SK-N-SH (cell line): ENCODE data around the gene GNAT2. TPM values are rescaled to one million over a fixed set of nuclear protein-coding genes. Genes with fewer than 3 reads are reported as not detected.

Experiments
- CTCF ChIA-PET: fragments of 300-600, 350-600 bp; formaldehyde crosslinking; extraction: SDS; loops from one replicate; lab custom pipeline; 2021; lab: Yijun Ruan, JAX
- POLR2A ChIA-PET: fragments of 350-600 bp; sonication (Branson Sonifier 250); formaldehyde crosslinking; extraction: SDS; loops from one replicate; lab custom pipeline; 2020; ENCODE audit warnings: antibody characterized with exemption, inconsistent platforms; lab: Yijun Ruan, JAX
- DNase-seq: peaks from one replicate; pipeline ENCODE4 v3.0.0; 2012
- H2AFZ ChIP-seq: fragments of 200-600 bp; sonication (generic); 2 replicates; pipeline ENCODE4 v1.8.1; 2016; ENCODE audit warnings: antibody characterized with exemption, mild to moderate bottlenecking, low read depth
- H3F3A ChIP-seq: fragments of 200-600 bp; sonication (generic); replicated peaks from 2 replicates; pipeline ENCODE3; 2016; ENCODE audit warnings: antibody characterized with exemption, mild to moderate bottlenecking; ENCODE audit not compliant: insufficient read depth
- H3K27ac ChIP-seq, 2 experiments: fragments of 200-500 bp in 1 of 2; fragments of 200-600 bp in 1 of 2; sonication (Bioruptor generic) in 1 of 2; sonication (generic), shearing (Covaris generic) in 1 of 2; 2 replicates each; pipeline versions ENCODE4 v1.5.1 to v1.6.1; 2014 to 2016; ENCODE audit warnings: low read depth in 2 of 2, inconsistent platforms in 1 of 2, low read length in 1 of 2, mild to moderate bottlenecking in 1 of 2, mixed read lengths in 1 of 2
- H3K27me3 ChIP-seq: fragments of 200-600 bp; sonication (generic), shearing (Covaris generic); 2 replicates; pipeline ENCODE4 v1.6.1; 2016; ENCODE audit warnings: mixed run types; ENCODE audit not compliant: insufficient read depth
- H3K36me3 ChIP-seq, 2 experiments: fragments of 200-500 bp in 1 of 2; fragments of 200-600 bp in 1 of 2; sonication (Bioruptor generic) in 1 of 2; sonication (generic) in 1 of 2; replicated peaks in 1 of 2; 2 replicates each; pipeline versions ENCODE3 to v1.5.1; 2014 to 2016; ENCODE audit warnings: low read length in 1 of 2, mild to moderate bottlenecking in 1 of 2; ENCODE audit not compliant: insufficient read depth in 2 of 2, control insufficient read depth in 1 of 2
- H3K4me1 ChIP-seq, 2 experiments: fragments of 200-500 bp in 1 of 2; fragments of 200-600 bp in 1 of 2; sonication (Bioruptor generic) in 1 of 2; sonication (generic), shearing (Covaris generic) in 1 of 2; 2 replicates each; pipeline versions ENCODE4 v1.5.1 to v1.6.1; 2014 to 2016; ENCODE audit warnings: low read depth in 1 of 2, low read length in 1 of 2, mixed run types in 1 of 2; ENCODE audit not compliant: insufficient read depth in 2 of 2, control insufficient read depth in 1 of 2
- H3K4me2 ChIP-seq: fragments of 200-600 bp; sonication (generic), shearing (Covaris generic); 2 replicates; pipeline ENCODE4 v1.6.1; 2017; ENCODE audit warnings: mixed run types
- H3K4me3 ChIP-seq, 2 experiments: fragments of 200-500 bp in 1 of 2; fragments of 200-600 bp in 1 of 2; sonication (Bioruptor generic) in 1 of 2; sonication (generic), shearing (Covaris generic) in 1 of 2; 2 replicates each; pipeline versions ENCODE4 v1.5.1 to v1.8.1; 2014 to 2016; ENCODE audit warnings: low read depth in 2 of 2, inconsistent platforms in 1 of 2, low read length in 1 of 2, mild to moderate bottlenecking in 1 of 2, mixed read lengths in 1 of 2, moderate library complexity in 1 of 2
- H3K79me2 ChIP-seq: fragments of 200-600 bp; sonication (generic); 2 replicates; pipeline ENCODE4 v1.8.1; 2017; ENCODE audit warnings: mild to moderate bottlenecking; ENCODE audit not compliant: insufficient read depth
- H3K9ac ChIP-seq: fragments of 200-600 bp; sonication (generic); 2 replicates; pipeline ENCODE4 v1.6.1; 2017; ENCODE audit warnings: mixed run types
- H3K9me2 ChIP-seq: fragments of 200-600 bp; sonication (generic); 2 replicates; pipeline ENCODE4 v1.6.1; 2017; ENCODE audit warnings: mixed run types
- H3K9me3 ChIP-seq: fragments of 200-600 bp; sonication (generic); 2 replicates; pipeline ENCODE4 v1.6.1; 2017; ENCODE audit warnings: mixed run types, mild to moderate bottlenecking, moderate library complexity
- H4K20me1 ChIP-seq: fragments of 200-600 bp; sonication (generic); 2 replicates; pipeline ENCODE4 v1.6.1; 2017; ENCODE audit warnings: mild to moderate bottlenecking, mixed run types; ENCODE audit not compliant: insufficient read depth
- EP300 ChIP-seq, 2 experiments: IDR thresholded peaks; 2 replicates each; pipeline versions ENCODE4 v1.4.0 to v1.6.1; 2012; ENCODE audit warnings: borderline replicate concordance in 1 of 2, low read depth in 1 of 2, low read length in 1 of 2
- FOSL2 ChIP-seq: IDR thresholded peaks from 2 replicates; pipeline ENCODE4 v1.4.0; 2012; ENCODE audit warnings: low read depth, mild to moderate bottlenecking, moderate library complexity, borderline replicate concordance
- JUND ChIP-seq: IDR thresholded peaks from 2 replicates; pipeline ENCODE4 v1.4.0; 2012
- MEF2A ChIP-seq: IDR thresholded peaks from 2 replicates; pipeline ENCODE4 v1.4.0; 2012; ENCODE audit warnings: low read depth, borderline replicate concordance
- POLR2AphosphoS5 ChIP-seq: IDR thresholded peaks from 2 replicates; pipeline ENCODE4 v1.6.1; 2012; ENCODE audit warnings: low read depth, low read length
- TAF1 ChIP-seq: IDR thresholded peaks from 2 replicates; pipeline ENCODE4 v1.6.1; 2012; ENCODE audit warnings: low read depth, mild to moderate bottlenecking, low read length, moderate library complexity, borderline replicate concordance
- TCF12 ChIP-seq: IDR thresholded peaks from 2 replicates; pipeline ENCODE4 v1.4.0; 2012
- YY1 ChIP-seq: IDR thresholded peaks from 2 replicates; pipeline ENCODE4 v1.4.0; 2012; ENCODE audit warnings: low read depth, mild to moderate bottlenecking
- WGBS: methylation state at CpG from one replicate; pipeline ENCODE4 v1.1.6; 2017; ENCODE audit warnings: low lambda C conversion rate; 5-methylcytosine and 5-hydroxymethylcytosine counted together
- polyA plus RNA-seq, 3 experiments: library from polyadenylated mRNA; depleted of rRNA; stranded (reverse); fragments of >200 nt; gene quantifications; 2 replicates each; pipeline ENCODE4 v1.2.3, GENCODE V29; 2012
- TF ChIP-seq, protein P1 (sequence below): IDR thresholded peaks from 2 replicates; pipeline ENCODE4; 2012
- TF ChIP-seq, protein P2 (sequence below): IDR thresholded peaks from 2 replicates; pipeline ENCODE4 v1.4.0; 2012; ENCODE audit warnings: low read depth, borderline replicate concordance

The GNAT2 gene
- polyA plus RNA-seq, 1 of the 3 experiments (the other 2 are of a cell fraction): 0.16 TPM

DNA sequence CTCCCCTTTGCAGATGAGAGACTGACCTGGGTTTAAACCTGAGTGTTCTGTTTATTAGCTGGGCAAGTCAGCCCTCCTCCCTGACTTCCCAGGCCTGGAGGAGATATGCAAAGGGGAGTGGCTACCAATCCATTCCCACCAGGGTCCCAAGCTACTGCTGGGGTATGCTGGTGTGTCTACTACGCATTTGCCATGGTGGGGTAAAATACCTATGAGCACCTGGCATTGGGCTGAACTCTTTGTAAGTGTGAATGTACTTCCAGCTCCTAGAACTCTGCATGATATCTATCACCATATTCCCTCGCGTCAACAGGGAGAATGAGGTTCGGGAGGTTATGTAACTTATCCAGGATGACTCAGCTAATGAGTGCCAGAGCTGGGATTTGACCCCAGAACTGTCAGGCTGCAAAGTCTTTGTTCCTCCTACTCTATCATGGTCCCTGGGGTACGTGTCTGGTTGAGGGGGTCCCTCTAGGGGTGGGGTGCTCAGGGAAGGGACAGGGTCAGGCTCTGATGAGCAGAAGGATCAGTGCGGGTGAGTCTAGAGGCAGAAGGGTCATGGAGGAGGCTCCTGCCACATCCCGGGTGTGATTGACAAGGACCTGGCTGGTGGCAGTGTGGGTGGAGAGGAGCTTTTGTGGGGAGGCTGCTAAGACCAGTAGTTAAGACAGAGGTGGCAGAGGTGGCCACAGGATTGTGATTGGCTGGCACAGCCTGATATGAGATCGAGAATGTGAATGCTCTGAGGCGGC, 17.0 kb upstream of the GNAT2 start:
- H3K4me1 ChIP-seq: peaks cover 7 to 88% of the 10 kb centered on the region in 2 experiments; a peak in 3 of 4 replicates

DNA sequence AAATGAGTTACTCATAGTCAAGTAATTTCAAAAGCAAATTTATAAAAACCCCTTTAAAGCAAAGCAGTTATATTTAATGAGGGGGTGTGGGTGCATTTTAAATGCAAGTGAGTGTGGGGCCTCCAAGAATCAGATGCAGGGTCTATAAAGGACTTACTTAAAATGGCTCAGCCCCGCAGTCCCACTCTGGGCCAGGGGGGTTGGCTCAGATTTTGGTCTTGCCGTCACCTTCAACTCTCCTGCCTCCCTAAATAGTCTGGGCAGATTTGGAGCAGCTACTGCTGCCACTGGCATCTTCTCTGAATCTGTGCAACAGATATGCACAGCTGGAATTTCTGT, 16.4 kb upstream of the GNAT2 start:
- CTCF ChIA-PET: interaction anchor here (0.6 to 9.5 kb wide), 8 partner anchors 8 to 349 kb away, joined by 3 to 169 read pairs (median 22); partner anchors contain the start of genes AHCYL1, AMPD2, GNAI3 and GNAT2

More for the DNA sequence above, 17.0 kb upstream of the GNAT2 start:
- Histone ChIP-seq H3K27me3 (no peaks in the 10 kb centered on the region), H3K4me3 (no peak overlapping the region), H3K9me2 (no peaks in the 10 kb centered on the region), H4K20me1 (no peaks in the 10 kb centered on the region), H3F3A (peaks cover 4% of the 10 kb centered on the region), H3K36me3 (peaks cover 9 to 12% of the 10 kb centered on the region in 2 experiments), H3K79me2 (no peaks in the 10 kb centered on the region), H3K27ac (peak overlapping the region; percentile 13 to 98; a peak in 3 of 4 replicates), H3K4me2 (peak overlapping the region; percentile 29; the same call in 1 of the 2 replicates), H3K9me3 (no peaks in the 10 kb centered on the region; the same call in 1 of the 2 replicates), H2AFZ (no peak overlapping the region), H3K9ac (no peak overlapping the region)
- TF ChIP-seq FOSL2 (peak; percentile 44; the same call in 1 of the 2 replicates), MEF2A (no peak), TCF12 (peak; percentile 41; the same call in 1 of the 2 replicates), EP300 (IDR thresholded peaks at IDR 0.05; ENCODE audit: borderline replicate concordance in 1 of 2, low read depth in 1 of 2, low read length in 1 of 2) (no peak), JUND (peak; percentile 32), TAF1 (no peak), POLR2AphosphoS5 (no peak)
- TF ChIP-seq, protein P1, sequence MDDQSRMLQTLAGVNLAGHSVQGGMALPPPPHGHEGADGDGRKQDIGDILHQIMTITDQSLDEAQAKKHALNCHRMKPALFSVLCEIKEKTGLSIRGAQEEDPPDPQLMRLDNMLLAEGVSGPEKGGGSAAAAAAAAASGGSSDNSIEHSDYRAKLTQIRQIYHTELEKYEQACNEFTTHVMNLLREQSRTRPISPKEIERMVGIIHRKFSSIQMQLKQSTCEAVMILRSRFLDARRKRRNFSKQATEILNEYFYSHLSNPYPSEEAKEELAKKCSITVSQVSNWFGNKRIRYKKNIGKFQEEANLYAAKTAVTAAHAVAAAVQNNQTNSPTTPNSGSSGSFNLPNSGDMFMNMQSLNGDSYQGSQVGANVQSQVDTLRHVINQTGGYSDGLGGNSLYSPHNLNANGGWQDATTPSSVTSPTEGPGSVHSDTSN: peak; percentile 41; the same call in 1 of the 2 replicates
- TF ChIP-seq, protein P2, sequence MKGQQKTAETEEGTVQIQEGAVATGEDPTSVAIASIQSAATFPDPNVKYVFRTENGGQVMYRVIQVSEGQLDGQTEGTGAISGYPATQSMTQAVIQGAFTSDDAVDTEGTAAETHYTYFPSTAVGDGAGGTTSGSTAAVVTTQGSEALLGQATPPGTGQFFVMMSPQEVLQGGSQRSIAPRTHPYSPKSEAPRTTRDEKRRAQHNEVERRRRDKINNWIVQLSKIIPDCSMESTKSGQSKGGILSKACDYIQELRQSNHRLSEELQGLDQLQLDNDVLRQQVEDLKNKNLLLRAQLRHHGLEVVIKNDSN: no peak
- WGBS: 79% methylated on average over 8 of the region's 9 CpGs
- DNase-seq: no peak
- POLR2A ChIA-PET: interaction anchor here (1.0 kb wide), 1 partner anchor 88 kb away, joined by 5 read pairs; the partner anchor contains the start of gene GNAI3
- CTCF ChIA-PET: interaction anchor here (0.6 to 9.5 kb wide), 12 partner anchors 9 to 418 kb away, joined by 3 to 169 read pairs (median 20); partner anchors contain the start of genes AHCYL1, AMPD2, GNAI3 and GNAT2

More for the DNA sequence above, 16.4 kb upstream of the GNAT2 start:
- Histone ChIP-seq H3K27ac (peak overlapping the region; percentile 13 to 98; a peak in 3 of 4 replicates), H3K36me3 (peaks cover 14 to 18% of the 10 kb centered on the region in 2 experiments), H2AFZ (no peak overlapping the region), H3K27me3 (no peaks in the 10 kb centered on the region), H3K4me3 (no peak overlapping the region), H3K9me3 (no peaks in the 10 kb centered on the region; the same call in 1 of the 2 replicates), H3F3A (peaks cover 4% of the 10 kb centered on the region), H3K79me2 (no peaks in the 10 kb centered on the region), H3K4me1 (peaks cover 7 to 89% of the 10 kb centered on the region in 2 experiments; a peak in 3 of 4 replicates), H3K4me2 (peak overlapping the region; percentile 29; the same call in 1 of the 2 replicates), H3K9me2 (no peaks in the 10 kb centered on the region)
- 84% methylated on average over 2 of the region's 2 CpGs for WGBS
- POLR2A ChIA-PET: interaction anchor here (0.8 to 1.0 kb wide), 2 partner anchors 9 to 88 kb away, joined by 3 to 5 read pairs; partner anchors contain the start of gene GNAI3
- DNase-seq: no peak
- TF ChIP-seq EP300 (IDR thresholded peaks at IDR 0.05; ENCODE audit: borderline replicate concordance in 1 of 2, low read depth in 1 of 2, low read length in 1 of 2) (no peak), YY1 (no peak)
- TF ChIP-seq, protein P2: no peak
- TF ChIP-seq, all 33 proteins: peak for 0
- Histone ChIP-seq H3K9ac (no peak overlapping the region), H4K20me1 (no peaks in the 10 kb centered on the region)
